Activated CD8-positive, alpha-beta memory T cell treated with anti-CD3 and anti-CD28 coated beads for 1 hour (primary cell): ENCODE results near the gene FLRT1.

Experiments used
- DNase-seq, 2 donors: peaks; one replicate each; pipeline ENCODE4 v3.0.0-alpha.2; 2020; ENCODE audit warnings: low read depth in 1 of 2; ENCODE audit errors: extremely low read depth in 1 of 2

Gene FLRT1

GRCh38 chr11:64035576-64035975 lies at the start of gene FLRT1:
FLRT1 (plus strand) TSS chr11:64035931; CDS start chr11:64116268, 80,337 bp downstream.
- DNase-seq = no peak

GRCh38 chr11:63986156-63986931 lies 49.4 kb upstream of the FLRT1 start, which contains the start of gene OTUB1:
OTUB1 (plus strand) TSS chr11:63986438; CDS start chr11:63986457, 19 bp downstream.
- DNase-seq = peak; percentile 65 to 79

GRCh38 chr11:63986932-63987513 lies 48.7 kb upstream of the FLRT1 start:
- no peak for DNase-seq

- no peak for DNase-seq
Observed at GRCh38 chr11:63991558-63991957, 44.2 kb upstream of the FLRT1 start.

- DNase-seq = no peak
Observed at GRCh38 chr11:63993100-63993499, 42.6 kb upstream of the FLRT1 start.

- DNase-seq = no peak
Observed at GRCh38 chr11:63993993-63994392, 41.7 kb upstream of the FLRT1 start.

GRCh38 chr11:63996512-63996911 lies 39.2 kb upstream of the FLRT1 start:
- DNase-seq = no peak

GRCh38 chr11:63997104-63997700 lies 38.5 kb upstream of the FLRT1 start:
- DNase-seq = no peak

- DNase-seq = no peak
Observed at GRCh38 chr11:63997801-63998337, 37.9 kb upstream of the FLRT1 start.

- no peak for DNase-seq
Observed at GRCh38 chr11:63998558-63999348, 37.0 kb upstream of the FLRT1 start.

- peak in 1 of 2 donors; percentile 35 for DNase-seq
Observed at GRCh38 chr11:63999349-64000025, 36.2 kb upstream of the FLRT1 start.

- DNase-seq = peak; percentile 30 to 56
Observed at GRCh38 chr11:64000026-64000739, 35.5 kb upstream of the FLRT1 start.

GRCh38 chr11:64000740-64001483 lies 34.8 kb upstream of the FLRT1 start:
- no peak for DNase-seq

GRCh38 chr11:64001484-64002420 lies 34.0 kb upstream of the FLRT1 start:
- no peak for DNase-seq

GRCh38 chr11:64003807-64004589 lies 31.7 kb upstream of the FLRT1 start:
- no peak for DNase-seq

- DNase-seq = no peak
Observed at GRCh38 chr11:64004590-64004984, 31.1 kb upstream of the FLRT1 start.

GRCh38 chr11:64005691-64006090 lies 30.0 kb upstream of the FLRT1 start:
- DNase-seq = no peak
